Right cardiac atrium (tissue), 5 donors: ENCODE measurements around the gene DGKE. TPM values are rescaled to one million over a fixed set of nuclear protein-coding genes. Genes with fewer than 3 reads are reported as not detected.

Experiments
- ATAC-seq, 2 donors: fragments of 200-7000 bp; cut with Tn5 transposase; one replicate each; pipeline versions ENCODE4 v1.8.0 to v1.9.1; 2020; ENCODE audit warnings: moderate library complexity in 2 of 2, mild to moderate bottlenecking in 1 of 2
- DNase-seq, 3 donors: peaks; one replicate each; pipeline ENCODE4 v3.0.0-alpha.2; 2020
- H3K27ac ChIP-seq: one replicate; pipeline ENCODE4 v1.5.1; 2013; ENCODE audit warnings: mild to moderate bottlenecking, low read length, control low read depth, moderate library complexity
- H3K27me3 ChIP-seq: one replicate; pipeline ENCODE4 v1.6.1; 2013; ENCODE audit not compliant: control insufficient read depth, insufficient read depth
- H3K4me1 ChIP-seq: one replicate; pipeline ENCODE4 v1.6.1; 2013; ENCODE audit warnings: low read length; ENCODE audit not compliant: control insufficient read depth, insufficient read depth
- H3K4me3 ChIP-seq: one replicate; pipeline ENCODE4 v1.5.1; 2013; ENCODE audit warnings: low read length, control low read depth
- H3K9me3 ChIP-seq: one replicate; pipeline ENCODE4 v1.6.1; 2013; ENCODE audit warnings: low read length; ENCODE audit not compliant: control insufficient read depth
- WGBS: extraction: QIAGEN DNeasy Blood & Tissue Kit; methylation state at CpG from one replicate; pipeline ENCODE4 v1.1.7; 2013; 5-methylcytosine and 5-hydroxymethylcytosine counted together
- intact Hi-C, 4 donors: fragments of 100-400 bp; cut with DNase I; formaldehyde crosslinking; loops; one replicate each; pipeline versions ENCODE4 v1.11.0 to v1.14.0; 2022 to 2023
- polyA plus RNA-seq: library from polyadenylated mRNA; stranded (reverse); fragments of 200-250 nt; gene quantifications from one replicate; pipeline ENCODE4 v1.2.3, GENCODE V29; 2013
- total RNA-seq, 4 donors: library from RNA; stranded (reverse); fragmentation: NEBNext Ultra II Directional; extraction: Animal tissue kit (Norgen Biotek cat#: 25700); gene quantifications; one replicate each; pipeline ENCODE4 v1.2.1, GENCODE V29; 2021
- donor health status: healthy with polysubstance abuse.
- donor health status: DM: no; HTN: yes; CAD: no.
- donor health status: DM: no; HTN: no; CAD: no.
- donor health status: DM: no; HTN: yes; CAD: no; lungs with severe emphysema.
- donor health status: DM: yes; HTN: yes; CAD: no.

The DGKE gene
- total and polyA plus RNA-seq, 5 donors, result 2.4 to 6.0 (median 5.6) TPM

DNA sequence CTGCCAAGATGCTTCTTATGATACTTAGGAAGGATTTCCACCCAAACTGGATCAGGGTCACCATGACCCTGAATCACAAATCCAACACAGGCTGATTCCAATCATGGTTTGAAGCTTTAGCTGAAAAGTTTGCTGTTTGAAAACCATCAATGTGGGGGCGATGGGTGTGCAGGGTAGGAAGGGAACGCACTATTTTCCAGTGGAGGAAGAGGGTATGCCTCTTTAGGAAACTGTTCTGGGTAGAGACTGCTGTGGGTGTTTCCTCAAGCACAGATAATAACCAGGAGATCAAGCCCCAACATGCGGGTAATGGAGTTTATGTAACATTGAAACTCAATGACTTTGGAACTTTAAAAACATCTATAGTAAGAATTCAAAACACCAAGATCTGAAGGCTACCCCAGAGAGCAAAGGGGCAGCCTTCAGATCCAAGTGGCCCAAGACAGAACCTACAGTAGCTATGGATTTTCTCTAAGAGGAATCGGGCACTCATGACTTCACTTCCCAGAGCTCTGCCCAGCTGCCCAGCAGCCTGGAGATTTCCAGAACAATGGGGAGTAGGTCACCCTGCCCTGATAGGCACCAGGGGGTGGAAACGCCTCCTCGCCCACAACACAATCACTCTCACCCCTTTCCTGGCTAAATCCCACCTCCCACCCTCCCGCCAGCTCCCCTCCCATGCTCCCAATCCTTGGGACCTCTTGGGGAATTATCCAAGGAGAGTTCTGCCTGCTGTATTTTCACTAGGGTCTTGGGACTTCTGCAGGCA, 57.1 kb downstream of the DGKE start:
- Histone ChIP-seq H3K27me3 (no peaks in the 10 kb centered on the region), H3K27ac (no peak overlapping the region), H3K9me3 (no peaks in the 10 kb centered on the region), H3K4me1 (no peaks in the 10 kb centered on the region), H3K4me3 (no peak overlapping the region)
- intact Hi-C loops, result no loop called here
- DNase-seq (no peak), ATAC-seq (no peak)
- 92% methylated on average over 7 of the region's 7 CpGs for WGBS

GRCh38 chr17:56891751-56892150, 57.8 kb downstream of the DGKE start:
- Histone ChIP-seq H3K9me3 (no peaks in the 10 kb centered on the region), H3K27ac (no peak overlapping the region), H3K4me3 (no peak overlapping the region), H3K4me1 (no peaks in the 10 kb centered on the region), H3K27me3 (no peaks in the 10 kb centered on the region)
- WGBS, result 74% methylated on average over 16 of the region's 16 CpGs
- peak; percentile 47 to 79 (median 75) for DNase-seq
- intact Hi-C loops, result no loop called here
- ATAC-seq, result peak in 1 of 2 donors; percentile 34

DNA sequence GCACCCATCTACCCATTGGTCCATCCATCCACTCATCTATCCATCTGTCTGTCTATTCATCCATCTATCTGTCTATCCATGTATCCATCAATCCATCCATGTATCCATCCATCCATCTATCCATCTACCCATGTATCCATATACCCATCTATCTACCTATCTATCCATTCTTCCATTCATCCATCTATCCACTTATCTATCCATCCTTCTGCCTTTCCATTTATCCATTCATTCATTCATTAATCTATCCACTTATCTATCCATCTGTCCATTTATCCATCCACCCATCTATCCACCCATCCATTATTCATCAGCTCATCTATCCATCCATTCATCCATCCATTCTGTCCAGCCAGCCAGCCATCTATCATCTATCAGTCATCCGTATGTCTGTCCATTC, 58.4 kb downstream of the DGKE start:
- ATAC-seq (no peak), DNase-seq (no peak)
- Histone ChIP-seq H3K27me3 (no peaks in the 10 kb centered on the region), H3K4me3 (no peak overlapping the region), H3K4me1 (no peaks in the 10 kb centered on the region), H3K27ac (no peak overlapping the region), H3K9me3 (no peaks in the 10 kb centered on the region)
- intact Hi-C loops, result no loop called here
- 95% methylated on average over 1 of the region's 1 CpG for WGBS

DNA sequence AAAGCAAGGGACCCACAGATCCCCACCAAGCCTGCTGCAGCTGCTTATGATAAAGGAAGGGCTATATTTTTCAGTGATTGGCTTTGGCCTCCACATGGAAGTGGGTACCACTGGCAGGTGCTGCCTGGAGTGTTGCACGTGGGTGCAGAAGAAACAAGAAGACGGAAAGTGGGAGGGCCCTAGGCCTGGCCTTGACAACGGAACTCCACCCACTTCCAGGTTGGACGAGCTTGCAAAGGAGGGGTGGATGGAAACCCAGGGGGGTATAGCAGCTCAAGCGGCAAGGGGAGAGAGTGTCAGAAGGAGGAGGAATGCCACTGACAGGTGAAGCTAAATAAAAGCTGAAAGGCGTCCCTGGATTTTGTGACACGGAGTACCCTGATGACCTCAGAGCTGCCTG, 59.6 kb downstream of the DGKE start:
- ATAC-seq (peak; percentile 38 to 69), DNase-seq (no peak)
- intact Hi-C loops, result no loop called here
- Histone ChIP-seq H3K27ac (no peak overlapping the region), H3K9me3 (no peaks in the 10 kb centered on the region), H3K4me3 (no peak overlapping the region), H3K27me3 (no peaks in the 10 kb centered on the region), H3K4me1 (no peaks in the 10 kb centered on the region)
- WGBS, result 64% methylated on average over 7 of the region's 7 CpGs

DNA sequence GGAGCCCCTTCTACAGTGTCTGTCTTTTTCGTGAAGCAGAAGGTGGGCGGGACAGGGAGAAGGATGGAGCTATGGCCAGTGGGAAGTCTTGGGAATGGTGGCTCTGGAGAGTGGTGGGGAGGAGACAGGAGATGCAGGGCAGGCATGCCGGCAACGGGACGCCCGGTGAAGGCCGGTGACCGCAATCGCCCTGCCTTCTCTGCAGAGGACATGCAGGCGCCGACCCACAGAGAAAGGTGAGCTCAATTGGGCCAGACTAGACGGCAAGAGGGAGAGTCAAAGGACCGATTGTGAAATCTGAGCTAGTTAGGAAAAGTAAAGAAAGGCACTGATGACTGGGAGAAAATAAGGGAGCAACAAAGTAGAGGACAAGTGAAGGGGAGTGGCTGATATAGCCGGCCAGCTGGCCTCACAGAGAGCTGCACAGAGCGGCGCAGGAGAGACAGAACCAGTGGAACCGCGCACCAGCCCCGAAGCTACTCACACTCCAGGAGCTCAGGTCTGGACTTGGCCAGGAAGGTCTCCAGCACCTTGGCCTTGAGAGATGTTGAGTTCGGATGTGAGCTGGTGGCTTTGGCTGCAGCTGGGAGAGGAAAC, 61.0 kb downstream of the DGKE start:
- intact Hi-C loops, result no loop called here

DNA sequence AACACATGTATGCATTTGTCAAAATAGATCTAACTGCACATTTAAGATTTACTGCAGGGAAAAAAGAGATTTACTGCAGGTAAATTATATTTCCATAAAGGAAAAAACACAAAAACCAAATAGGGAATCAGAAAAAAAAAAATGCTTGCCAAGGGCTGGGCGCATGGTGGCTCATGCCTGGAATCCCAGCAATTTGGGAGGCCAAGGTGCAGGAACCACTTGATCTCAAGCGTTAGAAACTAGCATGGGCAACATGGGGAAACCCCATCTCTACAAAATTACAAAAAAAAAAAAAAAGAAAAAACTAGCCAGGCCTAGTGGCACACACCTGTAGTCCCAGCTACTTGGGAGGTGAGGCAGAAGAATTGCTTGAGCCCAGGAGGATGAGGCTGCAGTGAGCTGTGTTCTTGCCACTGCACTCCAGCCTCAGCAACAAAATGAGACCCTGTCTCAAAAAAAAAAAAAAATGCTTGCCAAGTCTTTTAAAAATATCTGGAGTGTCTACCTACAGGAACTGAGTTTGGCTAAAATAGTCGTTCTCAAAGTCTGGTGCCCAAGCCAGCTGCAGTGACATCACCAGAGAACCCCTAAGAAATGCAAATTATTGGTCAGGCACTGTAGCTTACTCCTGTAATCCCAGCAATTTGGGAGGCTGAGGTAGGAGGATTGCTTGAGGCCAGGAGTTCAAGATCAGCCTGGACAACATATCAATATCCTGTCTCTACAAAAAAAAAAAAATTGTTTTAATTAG, 62.4 kb downstream of the DGKE start:
- DNase-seq (no peak), ATAC-seq (no peak)
- Histone ChIP-seq H3K9me3 (no peaks in the 10 kb centered on the region), H3K27ac (no peak overlapping the region), H3K4me1 (no peaks in the 10 kb centered on the region), H3K4me3 (no peak overlapping the region), H3K27me3 (no peaks in the 10 kb centered on the region)
- WGBS, result 68% methylated on average over 3 of the region's 3 CpGs
- intact Hi-C loops, result no loop called here

More for the DNA sequence above, 61.0 kb downstream of the DGKE start:
- 93% methylated on average over 20 of the region's 20 CpGs for WGBS
- no peak overlapping the region for H3K27ac ChIP-seq
- no peaks in the 10 kb centered on the region for H3K9me3 ChIP-seq
- H3K27me3 ChIP-seq, result no peaks in the 10 kb centered on the region
- no peak for DNase-seq
- no peak for ATAC-seq
- H3K4me1 ChIP-seq, result no peaks in the 10 kb centered on the region
- no peak overlapping the region for H3K4me3 ChIP-seq

DNA sequence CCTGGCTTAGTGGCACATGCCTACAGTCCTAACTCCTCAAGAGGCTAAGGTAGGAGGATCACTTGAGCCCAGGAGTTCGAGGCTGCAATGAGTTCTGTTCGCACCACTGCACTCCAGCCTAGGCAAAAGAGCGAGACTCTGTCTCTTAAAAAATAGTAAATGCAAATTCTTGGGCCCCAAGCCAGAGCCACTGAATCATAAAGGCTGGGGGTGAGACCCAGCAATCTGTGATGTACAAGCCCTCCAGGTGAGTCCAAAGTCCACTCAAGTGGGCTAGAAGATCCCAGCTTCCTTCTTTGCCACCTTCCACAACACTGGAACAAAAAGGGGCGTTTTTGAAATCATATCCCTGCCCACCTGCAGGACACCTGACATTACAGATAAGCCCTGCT, 63.0 kb downstream of the DGKE start:
- H3K27ac ChIP-seq, result no peak overlapping the region

DNA sequence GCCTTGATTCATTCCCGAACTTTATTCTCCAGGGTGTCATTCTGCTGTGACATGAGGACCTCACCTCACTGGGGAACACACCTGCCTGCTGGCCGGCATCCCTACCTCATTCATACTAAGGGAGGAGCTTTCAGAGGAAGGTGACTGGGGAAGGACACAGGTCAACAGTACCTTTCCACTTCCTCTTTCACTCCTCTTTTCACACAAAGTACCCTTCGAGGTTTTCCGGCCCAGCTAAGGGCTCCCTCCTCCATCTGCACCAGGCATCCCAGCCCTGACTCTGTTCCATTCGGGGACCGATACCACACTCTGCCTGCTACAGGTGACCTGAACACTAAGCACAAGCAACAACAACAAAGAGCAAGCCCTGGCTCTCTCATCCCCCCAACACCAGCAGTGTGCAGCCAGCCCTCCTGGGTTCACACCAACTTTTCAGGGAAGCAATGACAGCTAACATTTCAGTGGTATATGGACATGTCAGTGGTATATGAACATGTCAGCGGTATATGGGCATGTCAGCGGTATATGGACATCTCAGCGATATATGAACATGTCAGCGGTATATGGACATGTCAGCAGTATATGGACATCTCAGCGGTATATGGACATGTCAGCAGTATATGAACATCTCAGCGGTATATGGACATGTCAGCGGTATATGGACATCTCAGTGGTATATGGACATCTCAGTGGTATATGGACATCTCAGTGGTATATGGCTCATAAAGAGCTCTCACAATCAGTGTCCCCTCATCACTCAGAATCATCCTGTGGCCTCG, 63.9 kb downstream of the DGKE start:
- H3K9me3 ChIP-seq, result no peaks in the 10 kb centered on the region
- no peak for ATAC-seq
- intact Hi-C loops, result no loop called here

More for the DNA sequence above, 63.0 kb downstream of the DGKE start:
- WGBS, result 96% methylated on average over 4 of the region's 4 CpGs
- no peaks in the 10 kb centered on the region for H3K27me3 ChIP-seq
- no peak overlapping the region for H3K4me3 ChIP-seq
- intact Hi-C loops, result no loop called here
- H3K9me3 ChIP-seq, result no peaks in the 10 kb centered on the region
- H3K4me1 ChIP-seq, result no peaks in the 10 kb centered on the region
- ATAC-seq (no peak), DNase-seq (no peak)

GRCh38 chr17:56898874-56899273, 64.9 kb downstream of the DGKE start:
- intact Hi-C loops, result no loop called here
- H3K9me3 ChIP-seq, result no peaks in the 10 kb centered on the region
- no peaks in the 10 kb centered on the region for H3K27me3 ChIP-seq
- ATAC-seq (peak in 1 of 2 donors; percentile 66), DNase-seq (peak in 2 of 3 donors; percentile 56 to 66)
- H3K27ac ChIP-seq, result no peak overlapping the region
- H3K4me3 ChIP-seq, result no peak overlapping the region
- WGBS, result 69% methylated on average over 9 of the region's 9 CpGs
- H3K4me1 ChIP-seq, result no peaks in the 10 kb centered on the region

More for the DNA sequence above, 63.9 kb downstream of the DGKE start:
- Histone ChIP-seq H3K27me3 (no peaks in the 10 kb centered on the region), H3K4me3 (no peak overlapping the region), H3K27ac (no peak overlapping the region), H3K4me1 (no peaks in the 10 kb centered on the region)
- 96% methylated on average over 14 of the region's 14 CpGs for WGBS
- no peak for DNase-seq

- intact Hi-C loops, result no loop called here
- Histone ChIP-seq H3K27me3 (no peaks in the 10 kb centered on the region), H3K27ac (no peak overlapping the region), H3K4me1 (no peaks in the 10 kb centered on the region), H3K4me3 (no peak overlapping the region), H3K9me3 (no peaks in the 10 kb centered on the region)
- no peak for DNase-seq
- 87% methylated on average over 7 of the region's 7 CpGs for WGBS
- no peak for ATAC-seq
These were observed 65.5 kb downstream of the DGKE start for GRCh38 chr17:56899403-56899802.
